Measurements from ENCODE around the gene TSC22D4.
"Not testable (repeated sequence)": the region's sequence is repeated elsewhere in the genome, so short reads cannot be mapped to it uniquely, and the experiment has no call there.

The TSC22D4 gene

GRCh38 chr7:100443096-100443840, 35.7 kb downstream of the TSC22D4 start:
- DNase-seq (ENCODE audit: low read depth), result no peak

GRCh38 chr7:100441641-100442535, 37.1 kb downstream of the TSC22D4 start:
- DNase-seq (ENCODE audit: low read depth), result no peak

- not testable (repeated sequence) for DNase-seq (ENCODE audit: low read depth)
Observed at GRCh38 chr7:100439244-100439643, 39.8 kb downstream of the TSC22D4 start.

- DNase-seq (ENCODE audit: low read depth), result not testable (repeated sequence)
Observed at GRCh38 chr7:100438731-100439130, 40.3 kb downstream of the TSC22D4 start.

GRCh38 chr7:100438172-100438571, 40.8 kb downstream of the TSC22D4 start:
- no peak for DNase-seq (ENCODE audit: low read depth)

- no peak for DNase-seq (ENCODE audit: low read depth)
Observed at GRCh38 chr7:100437150-100438100, 41.6 kb downstream of the TSC22D4 start.

GRCh38 chr7:100435401-100436304, 43.4 kb downstream of the TSC22D4 start:
- peak; percentile 24 for DNase-seq (ENCODE audit: low read depth)

- DNase-seq (ENCODE audit: low read depth), result no peak
Observed at GRCh38 chr7:100434297-100435144, 44.5 kb downstream of the TSC22D4 start.

GRCh38 chr7:100433592-100434296, 45.3 kb downstream of the TSC22D4 start:
- DNase-seq (ENCODE audit: low read depth), result no peak

GRCh38 chr7:100433276-100433591, 45.8 kb downstream of the TSC22D4 start:
- DNase-seq (ENCODE audit: low read depth), result no peak

GRCh38 chr7:100432621-100433275, 46.3 kb downstream of the TSC22D4 start:
- no peak for DNase-seq (ENCODE audit: low read depth)

- DNase-seq (ENCODE audit: low read depth), result no peak
Observed at GRCh38 chr7:100432053-100432452, 47.0 kb downstream of the TSC22D4 start.

GRCh38 chr7:100431286-100431735, 47.7 kb downstream of the TSC22D4 start:
- DNase-seq (ENCODE audit: low read depth), result no peak

GRCh38 chr7:100430493-100431285, 48.3 kb downstream of the TSC22D4 start:
- DNase-seq (ENCODE audit: low read depth), result no peak

GRCh38 chr7:100429637-100430492, 49.1 kb downstream of the TSC22D4 start, which contains the start of gene MEPCE:
TSS of gene MEPCE (plus strand) at chr7:100429831. CDS start at chr7:100430019, 188 bp downstream.
- peak; percentile 94 for DNase-seq (ENCODE audit: low read depth)

- DNase-seq (ENCODE audit: low read depth), result peak; percentile 100
Observed at GRCh38 chr7:100428967-100429636, 49.9 kb downstream of the TSC22D4 start.

Measured in stimulated activated CD8-positive, alpha-beta memory T cell treated with anti-CD3 and anti-CD28 coated beads, Interleukin-4, amount 100 ng/mL, for 24 hours (primary cell).